Loucy (cell line): ENCODE results near the gene CNKSR1.

Source experiments
- CTCF ChIP-seq: fragments of 200-600 bp; sonication (generic); conservative IDR thresholded peaks from 2 replicates; pipeline ENCODE4 v1.5.1; 2014; ENCODE audit warnings: mild to moderate bottlenecking, antibody characterized with exemption, low read length
- EZH2phosphoT487 ChIP-seq: fragments of 200-600 bp; IDR thresholded peaks from 2 replicates; pipeline ENCODE4 v1.6.1; 2018; ENCODE audit warnings: antibody characterized with exemption, mild to moderate bottlenecking, moderate library complexity, borderline replicate concordance

DNA sequence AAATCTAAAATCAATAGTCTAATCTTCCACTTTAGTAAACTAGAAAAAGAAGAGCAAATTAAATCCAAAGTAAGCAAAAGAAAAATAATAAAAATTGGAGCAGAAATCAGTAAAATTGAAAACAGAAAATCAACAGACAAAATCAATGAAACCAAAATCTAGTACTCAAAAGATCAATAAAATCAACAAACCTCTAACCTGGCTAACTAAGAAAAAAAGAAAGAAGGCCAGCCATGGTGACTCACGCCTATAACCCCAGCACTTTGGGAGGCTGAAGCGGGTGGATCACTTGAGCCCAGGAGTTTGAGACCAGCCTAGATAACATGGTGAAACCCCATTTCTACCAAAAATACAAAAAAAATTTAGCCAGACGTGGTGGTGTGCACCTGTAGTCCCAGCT lies 42.8 kb upstream of the CNKSR1 start:
- TF ChIP-seq CTCF (no peak), EZH2phosphoT487 (no peak)
